GM19397 (cell line): Measurements from ENCODE around the gene MAN2B1.
"Not testable (repeated sequence)": the region's sequence is repeated elsewhere in the genome, so short reads cannot be mapped to it uniquely, and the experiment has no call there.

Experiments used
- ATAC-seq: cut with Tn5 transposase; IDR thresholded peaks from one replicate; pipeline ENCODE4 v1.9.1; 2021; ENCODE audit warnings: mild to moderate bottlenecking, moderate library complexity; ENCODE audit not compliant: unreplicated experiment

The MAN2B1 gene

GRCh38 chr19:12689581-12690216, 23.2 kb upstream of the MAN2B1 start:
- no peak for ATAC-seq

GRCh38 chr19:12689012-12689411, 22.5 kb upstream of the MAN2B1 start:
- no peak for ATAC-seq

DNA sequence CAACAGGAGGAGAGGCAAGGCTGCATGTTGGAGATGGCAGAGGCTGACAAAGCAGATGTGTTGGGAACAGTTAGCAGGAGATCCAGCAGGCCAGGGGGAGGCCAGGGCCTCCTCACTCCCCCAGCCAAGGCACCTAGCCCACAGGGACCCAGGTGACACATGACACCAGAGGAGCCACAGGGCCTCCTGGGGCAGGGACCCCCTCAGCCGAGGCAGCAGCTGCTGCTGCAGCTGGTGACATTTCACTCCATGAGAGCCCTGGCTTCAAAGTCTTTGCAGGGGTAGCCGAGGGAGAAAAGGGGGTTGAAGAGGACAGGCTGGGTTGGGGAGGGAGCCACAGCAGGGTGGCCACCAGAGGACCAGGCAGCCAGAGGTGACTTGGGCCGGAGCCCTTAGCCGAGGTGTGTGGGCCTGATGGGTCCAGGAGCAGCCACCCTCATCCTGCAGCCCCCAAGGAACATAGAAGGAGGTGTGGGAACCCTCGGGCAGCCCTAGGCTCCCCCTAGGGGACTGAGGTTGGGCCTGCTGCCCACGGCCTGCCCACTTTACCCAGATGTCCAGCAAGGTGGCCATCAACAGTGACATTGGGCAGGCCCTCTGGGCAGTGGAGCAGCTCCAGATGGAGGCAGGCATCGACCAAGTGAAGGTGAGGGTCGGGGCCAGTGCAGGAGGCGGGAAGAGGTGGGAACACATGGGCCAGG, 21.1 kb upstream of the MAN2B1 start, which contains the start of gene GNG14:
Gene GNG14, plus strand, starts transcription at position 503 of the 701 bp plus-strand sequence. Its CDS starts 51 bp downstream, at position 554.
- no peak for ATAC-seq

DNA sequence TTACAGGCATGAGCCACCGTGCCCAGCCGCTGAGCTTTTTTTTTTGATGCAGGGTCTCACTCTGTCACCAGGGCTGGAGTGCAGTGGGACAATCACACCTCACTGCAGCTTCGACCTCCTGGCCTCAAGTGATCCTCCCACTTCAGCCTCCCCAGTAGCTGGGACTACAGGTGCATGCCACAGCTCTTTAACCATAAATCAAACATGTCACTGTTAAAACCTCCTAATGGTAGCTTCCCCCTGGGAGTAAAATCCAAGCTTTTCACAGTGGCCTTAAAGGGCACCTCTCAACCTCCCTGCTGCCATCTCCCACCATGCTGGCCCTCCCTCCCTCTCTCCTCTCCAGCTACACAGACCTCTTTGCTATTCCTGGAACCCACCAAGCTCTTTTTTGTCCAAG, 19.3 kb upstream of the MAN2B1 start:
- no peak for ATAC-seq

DNA sequence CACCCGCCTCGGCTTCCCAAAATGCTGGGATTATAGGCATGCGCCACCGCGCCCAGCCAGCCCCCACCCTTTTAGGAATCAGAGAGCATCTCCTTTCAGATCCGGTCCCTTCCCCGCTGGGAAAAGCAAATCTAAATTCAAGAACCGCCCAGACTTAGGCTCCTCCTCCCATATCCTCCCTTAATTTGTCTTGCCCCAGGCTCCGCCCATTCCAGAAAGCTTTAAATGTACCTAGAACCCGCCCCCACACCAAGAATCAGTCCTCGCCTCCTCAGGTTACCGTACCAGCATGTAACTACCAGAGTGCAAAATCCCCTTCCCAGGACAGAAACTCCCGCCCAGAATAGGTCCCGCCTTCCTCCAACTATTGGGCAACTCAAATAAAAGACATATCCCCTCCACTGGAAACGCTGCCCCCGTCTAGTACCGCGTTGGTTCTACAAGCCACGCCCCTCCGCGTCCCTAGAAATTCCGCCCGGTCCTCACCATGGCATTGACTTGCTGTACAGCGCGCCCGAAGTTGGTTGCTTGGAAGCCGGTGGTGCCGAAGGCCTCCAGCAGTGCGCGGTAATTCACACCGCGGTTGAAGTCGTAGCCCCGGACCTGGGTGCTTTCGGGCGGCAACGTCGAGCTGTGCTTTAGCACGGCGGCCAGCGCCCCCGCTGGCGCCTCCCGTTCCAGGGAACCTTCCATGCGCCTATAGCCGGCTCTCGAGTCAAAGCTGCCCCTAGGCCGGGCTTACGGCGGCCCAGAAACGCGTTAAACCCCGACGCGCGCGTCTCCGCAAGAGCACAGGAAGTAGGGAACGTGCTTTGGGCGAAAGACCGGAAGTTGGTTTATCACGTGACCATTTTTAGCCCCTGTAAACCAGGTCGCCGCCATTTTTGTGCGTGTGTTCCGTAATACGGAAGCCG, 14.8 kb upstream of the MAN2B1 start, which contains the start of gene DHPS:
Gene DHPS, minus strand, starts transcription at position 807 of the 914 bp plus-strand sequence. Its CDS starts 114 bp downstream, at position 693.
- ATAC-seq = peak; percentile 67

- no peak for ATAC-seq
These were observed 13.5 kb upstream of the MAN2B1 start for GRCh38 chr19:12680034-12680433.

- ATAC-seq = not testable (repeated sequence)
These were observed 11.5 kb upstream of the MAN2B1 start for GRCh38 chr19:12678039-12678438.

DNA sequence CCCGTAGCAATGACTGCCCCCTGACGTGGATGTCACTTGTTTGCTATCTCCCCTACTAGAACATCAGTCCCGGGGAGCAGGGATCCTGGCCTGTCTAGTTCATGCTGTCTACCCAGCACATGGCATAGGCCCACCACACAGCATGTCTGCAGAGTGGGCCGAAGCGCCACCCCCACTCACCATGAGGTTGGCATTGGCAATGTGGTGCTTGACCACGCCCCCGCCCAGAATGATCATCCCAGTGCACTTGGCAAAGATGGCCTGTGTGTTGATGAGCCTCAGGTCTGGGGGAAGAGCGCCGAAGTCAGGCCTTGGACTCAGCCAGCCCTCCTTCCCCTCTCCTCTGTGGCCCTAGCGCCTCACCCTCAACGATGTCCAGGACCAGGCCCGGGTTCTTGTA, 10.4 kb upstream of the MAN2B1 start:
- no peak for ATAC-seq

- ATAC-seq = no peak
These were observed 9.8 kb upstream of the MAN2B1 start for GRCh38 chr19:12676384-12676792.

- ATAC-seq = no peak
These were observed 9.4 kb upstream of the MAN2B1 start for GRCh38 chr19:12675940-12676339.

- ATAC-seq = no peak
These were observed 8.9 kb upstream of the MAN2B1 start for GRCh38 chr19:12675399-12675798.

DNA sequence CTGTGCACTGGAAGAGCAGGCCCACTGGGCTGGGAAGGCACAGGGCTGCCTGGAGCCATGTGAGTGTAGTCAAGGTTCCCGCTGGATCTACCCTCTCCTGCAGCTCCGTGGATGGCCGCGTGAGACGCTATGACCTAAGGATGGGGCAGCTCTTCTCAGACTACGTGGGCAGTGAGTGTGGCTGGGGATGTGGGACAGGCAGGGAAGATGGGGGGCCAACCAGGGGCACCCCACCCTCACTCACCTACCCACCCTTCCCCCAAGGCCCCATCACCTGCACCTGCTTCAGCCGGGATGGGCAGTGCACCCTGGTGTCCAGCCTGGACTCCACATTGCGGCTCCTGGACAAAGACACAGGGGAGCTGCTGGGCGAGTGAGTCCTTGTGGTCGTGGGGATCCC, 6.2 kb upstream of the MAN2B1 start:
- ATAC-seq = no peak

DNA sequence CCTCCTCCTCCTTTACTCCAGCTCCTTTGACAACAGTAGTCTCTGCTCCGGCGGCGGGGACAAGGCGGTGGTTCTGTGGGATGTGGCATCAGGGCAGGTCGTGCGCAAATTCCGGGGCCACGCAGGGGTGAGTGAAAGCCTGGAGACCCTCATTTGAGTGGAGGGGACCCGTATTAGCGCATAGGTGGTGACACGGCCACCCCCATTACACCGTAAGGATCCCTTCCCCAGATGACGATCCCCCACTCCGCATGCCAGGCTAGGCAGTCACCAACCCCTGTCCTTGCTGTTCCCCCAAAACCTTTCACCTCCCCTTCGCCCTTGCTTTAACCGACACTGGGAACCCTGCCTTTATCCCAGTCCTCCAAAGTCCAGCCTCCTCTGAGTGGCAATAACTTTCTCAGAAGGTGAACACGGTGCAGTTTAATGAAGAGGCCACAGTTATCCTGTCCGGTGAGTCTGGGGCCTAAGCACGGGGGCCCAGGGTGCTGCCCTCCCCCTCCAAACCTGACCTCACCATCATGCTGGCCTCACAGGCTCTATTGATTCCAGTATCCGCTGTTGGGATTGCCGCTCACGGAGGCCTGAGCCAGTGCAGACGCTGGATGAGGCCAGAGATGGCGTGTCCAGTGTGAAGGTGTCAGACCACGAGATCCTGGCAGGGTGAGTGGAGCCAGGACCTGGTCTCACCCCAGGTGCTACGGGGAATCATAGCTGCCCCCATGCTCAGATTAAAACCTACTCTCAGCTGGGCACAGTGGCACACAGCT, 3.8 kb upstream of the MAN2B1 start:
- no peak for ATAC-seq

- ATAC-seq = peak; percentile 34
These were observed 3.0 kb upstream of the MAN2B1 start for GRCh38 chr19:12669270-12670158.

DNA sequence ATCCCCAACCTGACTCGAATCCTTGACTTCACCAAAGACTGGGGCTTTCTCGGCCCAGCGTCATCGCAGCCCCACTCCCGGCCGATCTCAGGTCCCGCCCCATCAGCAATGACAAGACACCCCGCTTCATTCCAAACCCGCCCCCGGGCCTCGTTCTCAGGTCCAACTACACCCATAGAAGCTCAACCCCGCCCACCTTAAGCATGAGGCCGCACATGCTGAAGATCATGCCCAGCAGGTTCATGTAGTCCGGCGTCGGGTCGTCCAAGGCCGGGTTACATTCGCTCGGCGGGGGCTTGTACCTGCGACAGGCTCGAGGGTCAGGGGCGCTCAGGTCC, 2.4 kb upstream of the MAN2B1 start:
- ATAC-seq = no peak

DNA sequence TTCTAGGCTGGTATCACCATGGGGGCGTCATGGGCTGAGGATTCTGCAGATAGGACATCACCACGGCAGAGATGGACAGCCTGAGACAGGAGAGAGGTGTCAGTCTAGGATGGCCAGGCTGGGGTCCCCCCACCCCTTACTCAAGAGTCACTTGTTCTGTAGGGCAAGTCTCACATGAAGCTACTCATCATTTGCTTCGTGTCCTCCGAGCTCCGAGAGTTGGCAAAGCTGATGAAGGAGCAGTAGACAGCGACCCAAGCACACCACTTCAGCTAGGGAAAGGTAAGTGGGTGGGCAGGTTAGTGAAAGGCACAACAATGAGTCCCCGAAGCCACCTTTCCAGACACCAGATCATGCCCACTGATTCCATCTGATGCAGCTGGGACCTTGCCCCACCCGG, 1.8 kb upstream of the MAN2B1 start:
- no peak for ATAC-seq

- no peak for ATAC-seq
These were observed 1.3 kb upstream of the MAN2B1 start for GRCh38 chr19:12667731-12668302.

- no peak for ATAC-seq
These were observed 774 bp downstream of the MAN2B1 start for GRCh38 chr19:12665671-12666264.

- ATAC-seq = no peak
These were observed 1.3 kb downstream of the MAN2B1 start for GRCh38 chr19:12665281-12665573.
